Hepatocyte (in vitro differentiated cells): Measurements from ENCODE around the gene DNM3. TPM values are rescaled to one million over a fixed set of nuclear protein-coding genes. Genes with fewer than 3 reads are reported as not detected.

ENCODE experiments used
- DNase-seq: peaks from one replicate; pipeline ENCODE4 v3.0.0-alpha.2; 2016; ENCODE audit warnings: low spot score
- H2AFZ ChIP-seq: fragments of 200-600 bp; sonication (generic); 2 replicates; pipeline ENCODE4 v1.6.0; 2016; ENCODE audit warnings: antibody characterized with exemption, mild to moderate bottlenecking
- H3K27ac ChIP-seq: fragments of 200-600 bp; sonication (generic); 2 replicates; pipeline ENCODE4 v1.5.1; 2016; ENCODE audit warnings: mild to moderate bottlenecking
- H3K27me3 ChIP-seq: fragments of 200-600 bp; sonication (generic); 2 replicates; pipeline ENCODE4 v1.6.1; 2016
- H3K36me3 ChIP-seq: fragments of 200-600 bp; sonication (generic); replicated peaks from 2 replicates; pipeline ENCODE4 v1.5.1; 2016; ENCODE audit warnings: low read depth; ENCODE audit not compliant: insufficient read depth
- H3K4me1 ChIP-seq: fragments of 200-600 bp; sonication (generic); 2 replicates; pipeline ENCODE4 v1.5.1; 2016; ENCODE audit warnings: mild to moderate bottlenecking, moderate library complexity; ENCODE audit not compliant: insufficient read depth
- H3K4me2 ChIP-seq: fragments of 200-600 bp; sonication (generic); 2 replicates; pipeline ENCODE4 v1.6.0; 2016
- H3K4me3 ChIP-seq: fragments of 200-600 bp; sonication (generic); 2 replicates; pipeline ENCODE4 v1.5.1; 2016; ENCODE audit warnings: mild to moderate bottlenecking
- H3K79me2 ChIP-seq: fragments of 200-600 bp; sonication (generic); 2 replicates; pipeline ENCODE4 v1.6.0; 2017; ENCODE audit warnings: mild to moderate bottlenecking
- H3K9me2 ChIP-seq: fragments of 200-600 bp; sonication (generic); replicated peaks from 2 replicates; pipeline ENCODE4 v1.6.0; 2017; ENCODE audit warnings: mild to moderate bottlenecking; ENCODE audit not compliant: insufficient read depth
- H3K9me3 ChIP-seq: fragments of 200-600 bp; sonication (generic); 2 replicates; pipeline ENCODE4 v1.5.1; 2016; ENCODE audit warnings: low read depth, mild to moderate bottlenecking
- H4K20me1 ChIP-seq: fragments of 200-600 bp; sonication (generic); 2 replicates; pipeline ENCODE4 v1.6.0; 2016; ENCODE audit warnings: mild to moderate bottlenecking; ENCODE audit not compliant: insufficient read depth, poor library complexity, severe bottlenecking
- CTCF ChIP-seq: fragments of 200-600 bp; sonication (generic); IDR thresholded peaks from 2 replicates; pipeline ENCODE4 v1.5.1; 2016; ENCODE audit warnings: antibody characterized with exemption, mild to moderate bottlenecking; ENCODE audit not compliant: poor library complexity
- EZH2 ChIP-seq: fragments of 200-600 bp; sonication (generic); IDR thresholded peaks from 2 replicates; pipeline ENCODE4 v1.6.1; 2016; ENCODE audit warnings: antibody characterized with exemption, mild to moderate bottlenecking, borderline replicate concordance
- EZH2phosphoT487 ChIP-seq: fragments of 200-600 bp; sonication (generic); IDR thresholded peaks from one replicate; pipeline ENCODE4 v1.6.1; 2018; ENCODE audit warnings: antibody characterized with exemption, mild to moderate bottlenecking, low read depth, moderate library complexity; ENCODE audit not compliant: unreplicated experiment, severe bottlenecking
- WGBS: methylation state at CpG from one replicate; pipeline ENCODE4 v1.1.6; 2016; ENCODE audit warnings: low lambda C conversion rate; ENCODE audit errors: missing lambda C conversion rate; 5-methylcytosine and 5-hydroxymethylcytosine counted together
- polyA plus RNA-seq: library from polyadenylated mRNA; unstranded; fragments of >200 nt; fragmentation: Nextera tagmentation; extraction: Ambion mirVana; gene quantifications from 2 replicates; pipeline ENCODE4 v1.2.1, GENCODE V29; 2016
- total RNA-seq: library from RNA; depleted of rRNA; stranded (reverse); fragments of >200 nt; gene quantifications from 2 replicates; pipeline ENCODE4 v1.2.3, GENCODE V29; 2014

Gene DNM3
- total and polyA plus RNA-seq, 2 experiments from 2014 or later: 1.5 TPM; not detected in 1

GRCh38 chr1:172246521-172247390, 405.5 kb downstream of the DNM3 start:
- Histone ChIP-seq H3K9me3 (no peaks in the 10 kb centered on the region), H3K27me3 (no peaks in the 10 kb centered on the region), H4K20me1 (no peaks in the 10 kb centered on the region), H3K4me1 (no peaks in the 10 kb centered on the region), H3K36me3 (no peaks in the 10 kb centered on the region), H3K4me2 (no peak overlapping the region), H3K9me2 (no peaks in the 10 kb centered on the region), H3K27ac (no peak overlapping the region), H2AFZ (no peak overlapping the region), H3K4me3 (no peak overlapping the region), H3K79me2 (no peaks in the 10 kb centered on the region)
- TF ChIP-seq CTCF (no peak), EZH2phosphoT487 (no peak)
- no peak for DNase-seq
- 93% methylated on average over 8 of the region's 8 CpGs for WGBS

- H2AFZ ChIP-seq: no peak overlapping the region
- H3K79me2 ChIP-seq: no peaks in the 10 kb centered on the region
- H3K36me3 ChIP-seq: no peaks in the 10 kb centered on the region
- no peak overlapping the region for H3K4me2 ChIP-seq
- no peaks in the 10 kb centered on the region for H3K27me3 ChIP-seq
- no peak overlapping the region for H3K27ac ChIP-seq
- H4K20me1 ChIP-seq: no peaks in the 10 kb centered on the region
- H3K4me1 ChIP-seq: no peaks in the 10 kb centered on the region
- H3K4me3 ChIP-seq: no peak overlapping the region
- no peaks in the 10 kb centered on the region for H3K9me3 ChIP-seq
- H3K9me2 ChIP-seq: no peaks in the 10 kb centered on the region
- TF ChIP-seq CTCF (no peak), EZH2 (no peak), EZH2phosphoT487 (no peak)
- 85% methylated on average over 1 of the region's 1 CpG for WGBS
- no peak for DNase-seq
These were observed 410.2 kb downstream of the DNM3 start for GRCh38 chr1:172251486-172251885.

GRCh38 chr1:172252321-172252720, 411.0 kb downstream of the DNM3 start:
- Histone ChIP-seq H3K79me2 (no peaks in the 10 kb centered on the region), H2AFZ (no peak overlapping the region), H3K4me3 (no peak overlapping the region), H3K9me2 (no peaks in the 10 kb centered on the region), H3K4me1 (no peaks in the 10 kb centered on the region), H3K27me3 (no peaks in the 10 kb centered on the region), H4K20me1 (no peaks in the 10 kb centered on the region), H3K27ac (no peak overlapping the region), H3K4me2 (no peak overlapping the region), H3K9me3 (no peaks in the 10 kb centered on the region), H3K36me3 (no peaks in the 10 kb centered on the region)
- no peak for DNase-seq
- no peak for TF ChIP-seq EZH2
- no peak for TF ChIP-seq EZH2phosphoT487
- TF ChIP-seq CTCF: no peak
- 94% methylated on average over 4 of the region's 4 CpGs for WGBS
